Iris pigment epithelial cell (primary cell): ENCODE results near the gene NEURL2.
"Not testable (repeated sequence)": the region's sequence is repeated elsewhere in the genome, so short reads cannot be mapped to it uniquely, and the experiment has no call there.

Source experiments
- DNase-seq: peaks from one replicate; pipeline ENCODE4 v3.0.0-alpha.2; 2011; ENCODE audit warnings: low read depth

NEURL2 gene

GRCh38 chr20:45898285-45898684, 7.3 kb upstream of the NEURL2 start:
- DNase-seq, result no peak

- DNase-seq, result no peak
Observed at GRCh38 chr20:45897692-45898091, 6.7 kb upstream of the NEURL2 start.

- no peak for DNase-seq
Observed at GRCh38 chr20:45897289-45897688, 6.3 kb upstream of the NEURL2 start.

GRCh38 chr20:45896641-45897161, 5.7 kb upstream of the NEURL2 start:
- no peak for DNase-seq

GRCh38 chr20:45894797-45895196, 3.8 kb upstream of the NEURL2 start:
- no peak for DNase-seq

GRCh38 chr20:45893831-45894230, 2.8 kb upstream of the NEURL2 start:
- no peak for DNase-seq

GRCh38 chr20:45892828-45893500, 2.0 kb upstream of the NEURL2 start:
- no peak for DNase-seq

GRCh38 chr20:45892049-45892825, 1.2 kb upstream of the NEURL2 start:
- peak; percentile 29 for DNase-seq

GRCh38 chr20:45890077-45890984, 677 bp downstream of the NEURL2 start:
- DNase-seq, result peak; percentile 86

- no peak for DNase-seq
Observed at GRCh38 chr20:45888681-45889080, 2.3 kb downstream of the NEURL2 start.

GRCh38 chr20:45887346-45887715, 3.7 kb downstream of the NEURL2 start, which contains the start of gene SPATA25:
TSS of gene SPATA25 (minus strand) at chr20:45887622. CDS start at chr20:45887590, 32 bp downstream.
- DNase-seq, result no peak

- DNase-seq, result no peak
Observed at GRCh38 chr20:45886590-45887345, 4.2 kb downstream of the NEURL2 start.

- no peak for DNase-seq
Observed at GRCh38 chr20:45883100-45883469, 7.9 kb downstream of the NEURL2 start.

GRCh38 chr20:45882469-45883099, 8.4 kb downstream of the NEURL2 start:
- no peak for DNase-seq

- peak; percentile 98 for DNase-seq
Observed at GRCh38 chr20:45880988-45881788, 9.8 kb downstream of the NEURL2 start, which contains the start of gene ZSWIM1. TSS of gene ZSWIM1 (plus strand) at chr20:45881227. CDS start at chr20:45882593, 1,366 bp downstream.

- no peak for DNase-seq
Observed at GRCh38 chr20:45878076-45878761, 12.8 kb downstream of the NEURL2 start.

GRCh38 chr20:45874576-45874975, 16.4 kb downstream of the NEURL2 start:
- no peak for DNase-seq

- not testable (repeated sequence) for DNase-seq
Observed at GRCh38 chr20:45874104-45874481, 16.9 kb downstream of the NEURL2 start.

- DNase-seq, result no peak
Observed at GRCh38 chr20:45873409-45874103, 17.5 kb downstream of the NEURL2 start.
